ENCODE data around the gene TOGARAM1. TPM values are rescaled to one million over a fixed set of nuclear protein-coding genes. Genes with fewer than 3 reads are reported as not detected.
A peak's percentile ranks its signal among the peaks of the same experiment; 100 is the strongest.

Gene TOGARAM1
- total and polyA plus RNA-seq, 8 donors, result 3.4 to 13.3 (median 7.2) TPM

DNA sequence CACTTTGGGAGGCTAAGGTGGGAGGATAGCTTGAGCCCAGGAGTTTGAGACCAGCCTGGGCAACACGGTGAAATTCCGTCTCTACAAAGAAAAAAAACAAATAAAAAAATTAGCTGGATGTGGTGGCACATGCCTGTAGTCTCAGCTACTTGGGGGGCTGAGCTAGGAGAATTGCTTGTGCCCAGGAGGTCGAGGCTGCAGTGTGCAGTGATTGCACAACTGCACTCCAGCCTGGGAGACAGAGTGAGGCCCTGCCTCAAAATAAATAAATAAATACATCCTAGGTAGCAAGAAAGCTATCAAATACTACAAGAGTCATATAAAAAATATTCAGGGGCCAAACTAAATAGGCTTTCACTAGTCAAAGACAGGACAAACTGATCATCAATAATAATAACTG lies 6.5 kb upstream of the TOGARAM1 start:
- no peak for FAIRE-seq
- ATAC-seq, result no peak
- no peaks in the 10 kb centered on the region for H3K36me3 ChIP-seq
- H3K4me3 ChIP-seq, result no peak overlapping the region
- 72 to 90% methylated on average over 3 of the region's 3 CpGs for WGBS, 2 donors
- TF ChIP-seq, protein P1, sequence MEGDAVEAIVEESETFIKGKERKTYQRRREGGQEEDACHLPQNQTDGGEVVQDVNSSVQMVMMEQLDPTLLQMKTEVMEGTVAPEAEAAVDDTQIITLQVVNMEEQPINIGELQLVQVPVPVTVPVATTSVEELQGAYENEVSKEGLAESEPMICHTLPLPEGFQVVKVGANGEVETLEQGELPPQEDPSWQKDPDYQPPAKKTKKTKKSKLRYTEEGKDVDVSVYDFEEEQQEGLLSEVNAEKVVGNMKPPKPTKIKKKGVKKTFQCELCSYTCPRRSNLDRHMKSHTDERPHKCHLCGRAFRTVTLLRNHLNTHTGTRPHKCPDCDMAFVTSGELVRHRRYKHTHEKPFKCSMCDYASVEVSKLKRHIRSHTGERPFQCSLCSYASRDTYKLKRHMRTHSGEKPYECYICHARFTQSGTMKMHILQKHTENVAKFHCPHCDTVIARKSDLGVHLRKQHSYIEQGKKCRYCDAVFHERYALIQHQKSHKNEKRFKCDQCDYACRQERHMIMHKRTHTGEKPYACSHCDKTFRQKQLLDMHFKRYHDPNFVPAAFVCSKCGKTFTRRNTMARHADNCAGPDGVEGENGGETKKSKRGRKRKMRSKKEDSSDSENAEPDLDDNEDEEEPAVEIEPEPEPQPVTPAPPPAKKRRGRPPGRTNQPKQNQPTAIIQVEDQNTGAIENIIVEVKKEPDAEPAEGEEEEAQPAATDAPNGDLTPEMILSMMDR (IDR thresholded peaks at IDR 0.05), result no peak
- H3K9me3 ChIP-seq, result no peaks in the 10 kb centered on the region
- no peak for DNase-seq
- no peak overlapping the region for H3K27ac ChIP-seq
- intact Hi-C loops (cut with DNase I), result no loop called here
- H3K27me3 ChIP-seq, result no peaks in the 10 kb centered on the region
- peaks cover 20 to 31% (median 22%) of the 10 kb centered on the region in 3 donors for H3K4me1 ChIP-seq

DNA sequence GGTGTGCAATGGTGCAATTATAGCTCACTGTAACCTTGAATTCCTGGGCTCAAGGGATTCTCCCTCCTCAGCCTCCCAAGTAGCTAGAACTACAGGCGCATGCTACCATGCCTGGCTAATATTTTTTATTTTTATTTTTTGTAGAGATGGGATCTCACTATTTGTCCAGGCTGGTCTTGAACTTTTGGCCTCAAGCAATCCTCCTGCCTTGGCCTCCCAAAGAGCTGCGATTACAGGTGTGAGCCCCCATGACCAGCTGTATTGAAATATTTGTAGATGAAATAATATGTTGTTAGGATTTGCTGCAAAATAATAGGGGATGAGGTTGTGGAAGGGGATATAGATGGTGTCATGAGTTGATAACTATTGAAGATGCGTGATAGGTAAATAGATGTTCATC lies 5.1 kb upstream of the TOGARAM1 start:
- intact Hi-C loops (cut with DNase I), result no loop called here
- DNase-seq, result no peak
- 97 to 100% methylated on average over 3 of the region's 3 CpGs for WGBS, 2 donors
- peaks cover 20 to 36% (median 22%) of the 10 kb centered on the region in 3 donors for H3K4me1 ChIP-seq
- no peak for FAIRE-seq
- TF ChIP-seq, protein P1 (IDR thresholded peaks at IDR 0.05), result no peak
- H3K36me3 ChIP-seq, result no peaks in the 10 kb centered on the region
- no peak overlapping the region for H3K27ac ChIP-seq
- ATAC-seq, result no peak
- no peaks in the 10 kb centered on the region for H3K9me3 ChIP-seq
- no peak overlapping the region for H3K4me3 ChIP-seq
- no peaks in the 10 kb centered on the region for H3K27me3 ChIP-seq

- H3K4me3 ChIP-seq, result no peak overlapping the region
- no peaks in the 10 kb centered on the region for H3K27me3 ChIP-seq
- intact Hi-C loops (cut with DNase I), result no loop called here
- peaks cover 20 to 36% (median 22%) of the 10 kb centered on the region in 3 donors for H3K4me1 ChIP-seq
- H3K36me3 ChIP-seq, result no peaks in the 10 kb centered on the region
- DNase-seq (no peak), FAIRE-seq (no peak), ATAC-seq (no peak)
- TF ChIP-seq, protein P1 (IDR thresholded peaks at IDR 0.05), result no peak
- 74 to 81% methylated on average over 3 of the region's 3 CpGs for WGBS, 2 donors
- H3K9me3 ChIP-seq, result no peaks in the 10 kb centered on the region
- H3K27ac ChIP-seq, result no peak overlapping the region
Observed at GRCh38 chr14:44959538-44959937, 2.5 kb upstream of the TOGARAM1 start.

DNA sequence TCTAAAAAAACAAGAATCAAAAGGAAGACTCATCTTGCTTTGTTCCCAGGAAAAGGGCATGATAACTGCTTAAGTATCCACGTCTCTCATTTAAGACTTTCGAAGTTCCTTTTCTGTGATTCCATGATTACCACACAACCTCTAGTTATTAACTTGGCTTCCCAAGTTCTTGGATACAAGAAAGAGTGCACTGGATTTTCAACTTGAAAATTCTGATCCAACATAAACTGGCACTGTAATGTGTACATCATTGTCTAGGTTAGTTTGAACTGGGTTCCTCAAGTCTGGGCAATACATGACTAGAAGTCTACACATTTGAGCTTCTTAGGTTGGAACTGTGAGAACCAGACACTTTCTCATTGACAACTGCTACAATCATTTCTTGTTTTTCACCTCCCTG lies 1.8 kb upstream of the TOGARAM1 start:
- Histone ChIP-seq H3K4me1 (peaks cover 15 to 36% (median 22%) of the 10 kb centered on the region in 3 donors), H3K36me3 (no peaks in the 10 kb centered on the region), H3K4me3 (peak overlapping the region in 1 of 4 donors; percentile 73), H3K9me3 (no peaks in the 10 kb centered on the region), H3K27ac (no peak overlapping the region), H3K27me3 (no peaks in the 10 kb centered on the region)
- intact Hi-C loops (cut with DNase I), result no loop called here
- FAIRE-seq (no peak), ATAC-seq (no peak), DNase-seq (no peak)
- TF ChIP-seq, protein P1 (IDR thresholded peaks at IDR 0.05), result no peak
- WGBS, 2 donors, result 40 to 55% methylated on average over 2 of the region's 2 CpGs

GRCh38 chr14:44960646-44961045 lies 1.3 kb upstream of the TOGARAM1 start:
- H3K4me3 ChIP-seq, result peak overlapping the region; percentile 31 to 83 (median 68)
- FAIRE-seq, result no peak
- no peaks in the 10 kb centered on the region for H3K36me3 ChIP-seq
- WGBS, 2 donors, result 1 to 2% methylated on average over 3 of the region's 3 CpGs
- H3K27me3 ChIP-seq, result no peaks in the 10 kb centered on the region
- ATAC-seq, result no peak
- peak overlapping the region in 2 of 4 donors; percentile 84 to 88 for H3K27ac ChIP-seq
- H3K9me3 ChIP-seq, result no peaks in the 10 kb centered on the region
- TF ChIP-seq, protein P1 (IDR thresholded peaks at IDR 0.05), result no peak
- DNase-seq, result no peak
- intact Hi-C loops (cut with DNase I), result no loop called here
- peaks cover 15 to 36% (median 22%) of the 10 kb centered on the region in 3 donors for H3K4me1 ChIP-seq

Measured in pancreas (tissue), 10 donors.